K562 (cell line): ENCODE measurements around the gene ZKSCAN5. TPM values are rescaled to one million over a fixed set of nuclear protein-coding genes. Genes with fewer than 3 reads are reported as not detected.

Source experiments
- SMAD2 ChIP-seq: fragments of 150-350 bp; IDR thresholded peaks from 2 replicates; pipeline ENCODE4 v1.6.1; 2014; ENCODE audit warnings: low read depth, mild to moderate bottlenecking, low read length
- SUPT5H ChIP-seq: fragments of 450-650 bp; IDR thresholded peaks from 2 replicates; pipeline ENCODE4 v1.6.1; 2016
- ZNF408 ChIP-seq: fragments of 250-450 bp; sonication (Bioruptor Pico); IDR thresholded peaks from 2 replicates; pipeline ENCODE4 v1.4.0; 2020; ENCODE audit warnings: low read depth, mild to moderate bottlenecking, moderate library complexity
- ZNF707 ChIP-seq: fragments of 250-450 bp; sonication (Bioruptor Pico); conservative IDR thresholded peaks from 2 replicates; pipeline ENCODE4 v1.8.0; 2022; ENCODE audit warnings: inconsistent platforms, mild to moderate bottlenecking, moderate library complexity
- polyA plus RNA-seq, 8 experiments: library from polyadenylated mRNA; depleted of rRNA in 4 of 8; stranded (reverse) in 5 of 8; unstranded in 3 of 8; fragments of >200 nt; fragmentation: Nextera tagmentation in 2 of 8; fragmentation: Illumina TruSeq in 1 of 8; extraction: Ambion mirVana in 2 of 8; extraction: Trizol in 1 of 8; gene quantifications; 2 replicates each; pipeline versions ENCODE4 v1.2.1 to v1.2.3, GENCODE V29; 2011 to 2014; ENCODE audit warnings: inconsistent platforms in 1 of 8, missing spikeins in 1 of 8
- total RNA-seq, 7 experiments: library from RNA; depleted of rRNA in 6 of 7; stranded (reverse); fragments of >200 nt in 6 of 7; fragmentation: Illumina TruSeq in 2 of 7; extraction: Trizol in 2 of 7; gene quantifications; 2 replicates each; pipeline versions ENCODE4 v1.2.1 to v1.2.3, GENCODE V29; 2011 to 2021; ENCODE audit warnings: low replicate concordance in 1 of 7
- TF ChIP-seq, protein P1 (sequence below), 2 experiments: fragments of 450-650 bp; formaldehyde crosslinking in 1 of 2; IDR thresholded peaks; 2 replicates each; pipeline versions ENCODE4 v1.4.0 to v1.6.1; 2014 to 2020; ENCODE audit warnings: mild to moderate bottlenecking in 2 of 2, borderline replicate concordance in 1 of 2, low read depth in 1 of 2
- TF ChIP-seq, protein P2 (sequence below): fragments of 250-450 bp; sonication (Bioruptor Pico); IDR thresholded peaks from 2 replicates; pipeline ENCODE4 v1.4.0; 2020; ENCODE audit warnings: mild to moderate bottlenecking, moderate library complexity
- TF ChIP-seq, protein P3 (sequence below): IDR thresholded peaks from 2 replicates; pipeline ENCODE4 v1.6.1; 2011; ENCODE audit not compliant: insufficient read length; ENCODE audit errors: extremely low read depth

ZKSCAN5 gene
- total and polyA plus RNA-seq, 9 of the 15 experiments (the other 6 are each of a cell fraction or from before 2014, with no cell fraction given): 4.2 to 19.0 (median 15.0) TPM

DNA sequence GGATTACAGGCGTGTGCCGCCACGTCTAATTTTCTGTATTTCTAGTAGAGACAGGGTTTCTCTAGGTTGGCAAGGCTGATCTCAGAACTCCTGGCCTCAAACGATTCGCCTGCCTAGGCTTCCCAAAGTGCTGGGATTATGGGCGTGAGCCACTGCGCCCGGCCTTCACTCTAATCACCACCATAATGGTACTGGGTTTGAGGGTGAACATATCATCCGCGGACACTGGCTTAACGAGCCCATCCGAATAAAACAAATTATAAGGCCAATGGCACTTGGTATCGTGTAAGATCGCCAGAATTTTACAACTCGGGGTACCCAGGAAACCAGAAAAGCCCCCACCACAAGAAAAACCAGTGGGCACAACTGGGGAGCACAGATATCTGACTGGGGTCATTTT lies 46.9 kb downstream of the ZKSCAN5 start (continued):
- TF ChIP-seq, protein P1, sequence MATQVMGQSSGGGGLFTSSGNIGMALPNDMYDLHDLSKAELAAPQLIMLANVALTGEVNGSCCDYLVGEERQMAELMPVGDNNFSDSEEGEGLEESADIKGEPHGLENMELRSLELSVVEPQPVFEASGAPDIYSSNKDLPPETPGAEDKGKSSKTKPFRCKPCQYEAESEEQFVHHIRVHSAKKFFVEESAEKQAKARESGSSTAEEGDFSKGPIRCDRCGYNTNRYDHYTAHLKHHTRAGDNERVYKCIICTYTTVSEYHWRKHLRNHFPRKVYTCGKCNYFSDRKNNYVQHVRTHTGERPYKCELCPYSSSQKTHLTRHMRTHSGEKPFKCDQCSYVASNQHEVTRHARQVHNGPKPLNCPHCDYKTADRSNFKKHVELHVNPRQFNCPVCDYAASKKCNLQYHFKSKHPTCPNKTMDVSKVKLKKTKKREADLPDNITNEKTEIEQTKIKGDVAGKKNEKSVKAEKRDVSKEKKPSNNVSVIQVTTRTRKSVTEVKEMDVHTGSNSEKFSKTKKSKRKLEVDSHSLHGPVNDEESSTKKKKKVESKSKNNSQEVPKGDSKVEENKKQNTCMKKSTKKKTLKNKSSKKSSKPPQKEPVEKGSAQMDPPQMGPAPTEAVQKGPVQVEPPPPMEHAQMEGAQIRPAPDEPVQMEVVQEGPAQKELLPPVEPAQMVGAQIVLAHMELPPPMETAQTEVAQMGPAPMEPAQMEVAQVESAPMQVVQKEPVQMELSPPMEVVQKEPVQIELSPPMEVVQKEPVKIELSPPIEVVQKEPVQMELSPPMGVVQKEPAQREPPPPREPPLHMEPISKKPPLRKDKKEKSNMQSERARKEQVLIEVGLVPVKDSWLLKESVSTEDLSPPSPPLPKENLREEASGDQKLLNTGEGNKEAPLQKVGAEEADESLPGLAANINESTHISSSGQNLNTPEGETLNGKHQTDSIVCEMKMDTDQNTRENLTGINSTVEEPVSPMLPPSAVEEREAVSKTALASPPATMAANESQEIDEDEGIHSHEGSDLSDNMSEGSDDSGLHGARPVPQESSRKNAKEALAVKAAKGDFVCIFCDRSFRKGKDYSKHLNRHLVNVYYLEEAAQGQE (IDR thresholded peaks at IDR 0.05; ENCODE audit: borderline replicate concordance): no peak
- TF ChIP-seq, protein P1 (CRISPR knock-in tag; IDR thresholded peaks at IDR 0.05; ENCODE audit: low read depth): no peak
- no peak for TF ChIP-seq ZNF707
- TF ChIP-seq SMAD2: no peak
- TF ChIP-seq, protein P2, sequence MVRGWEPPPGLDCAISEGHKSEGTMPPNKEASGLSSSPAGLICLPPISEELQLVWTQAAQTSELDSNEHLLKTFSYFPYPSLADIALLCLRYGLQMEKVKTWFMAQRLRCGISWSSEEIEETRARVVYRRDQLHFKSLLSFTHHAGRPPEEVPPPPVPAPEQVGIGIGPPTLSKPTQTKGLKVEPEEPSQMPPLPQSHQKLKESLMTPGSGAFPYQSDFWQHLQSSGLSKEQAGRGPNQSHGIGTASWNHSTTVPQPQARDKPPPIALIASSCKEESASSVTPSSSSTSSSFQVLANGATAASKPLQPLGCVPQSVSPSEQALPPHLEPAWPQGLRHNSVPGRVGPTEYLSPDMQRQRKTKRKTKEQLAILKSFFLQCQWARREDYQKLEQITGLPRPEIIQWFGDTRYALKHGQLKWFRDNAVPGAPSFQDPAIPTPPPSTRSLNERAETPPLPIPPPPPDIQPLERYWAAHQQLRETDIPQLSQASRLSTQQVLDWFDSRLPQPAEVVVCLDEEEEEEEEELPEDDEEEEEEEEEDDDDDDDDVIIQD (CRISPR knock-in tag): no peak
- TF ChIP-seq SUPT5H: no peak
- TF ChIP-seq, protein P3, sequence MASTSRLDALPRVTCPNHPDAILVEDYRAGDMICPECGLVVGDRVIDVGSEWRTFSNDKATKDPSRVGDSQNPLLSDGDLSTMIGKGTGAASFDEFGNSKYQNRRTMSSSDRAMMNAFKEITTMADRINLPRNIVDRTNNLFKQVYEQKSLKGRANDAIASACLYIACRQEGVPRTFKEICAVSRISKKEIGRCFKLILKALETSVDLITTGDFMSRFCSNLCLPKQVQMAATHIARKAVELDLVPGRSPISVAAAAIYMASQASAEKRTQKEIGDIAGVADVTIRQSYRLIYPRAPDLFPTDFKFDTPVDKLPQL: no peak
- TF ChIP-seq ZNF408: no peak
